ENCODE results near the gene UBE2G1.

The UBE2G1 gene

GRCh38 chr17:4334332-4334731 is 32.1 kb downstream of the UBE2G1 start:
- DNase-seq (ENCODE audit: low read depth): no peak

GRCh38 chr17:4333041-4333440 is 33.4 kb downstream of the UBE2G1 start:
- DNase-seq (ENCODE audit: low read depth): no peak

GRCh38 chr17:4332296-4332970 is 34.0 kb downstream of the UBE2G1 start:
- no peak for DNase-seq (ENCODE audit: low read depth)

- DNase-seq (ENCODE audit: low read depth): no peak
Measured at GRCh38 chr17:4331614-4332013, 34.9 kb downstream of the UBE2G1 start.

GRCh38 chr17:4329838-4330237 is 36.6 kb downstream of the UBE2G1 start:
- no peak for DNase-seq (ENCODE audit: low read depth)

- no peak for DNase-seq (ENCODE audit: low read depth)
Measured at GRCh38 chr17:4327606-4328005, 38.9 kb downstream of the UBE2G1 start.

GRCh38 chr17:4326608-4327007 is 39.9 kb downstream of the UBE2G1 start:
- no peak for DNase-seq (ENCODE audit: low read depth)

- no peak for DNase-seq (ENCODE audit: low read depth)
Measured at GRCh38 chr17:4326112-4326511, 40.4 kb downstream of the UBE2G1 start.

GRCh38 chr17:4324463-4324862 is 42.0 kb downstream of the UBE2G1 start:
- DNase-seq (ENCODE audit: low read depth): no peak

- no peak for DNase-seq (ENCODE audit: low read depth)
Measured at GRCh38 chr17:4319221-4319620, 47.3 kb downstream of the UBE2G1 start.

- no peak for DNase-seq (ENCODE audit: low read depth)
Measured at GRCh38 chr17:4318596-4318995, 47.9 kb downstream of the UBE2G1 start.

GRCh38 chr17:4318186-4318585 is 48.3 kb downstream of the UBE2G1 start:
- DNase-seq (ENCODE audit: low read depth): no peak

GRCh38 chr17:4317610-4318009 is 48.9 kb downstream of the UBE2G1 start:
- DNase-seq (ENCODE audit: low read depth): no peak

- DNase-seq (ENCODE audit: low read depth): no peak
Measured at GRCh38 chr17:4316648-4317047, 49.8 kb downstream of the UBE2G1 start.

- DNase-seq (ENCODE audit: low read depth): no peak
Measured at GRCh38 chr17:4314618-4315017, 51.9 kb downstream of the UBE2G1 start.

- DNase-seq (ENCODE audit: low read depth): no peak
Measured at GRCh38 chr17:4314179-4314578, 52.3 kb downstream of the UBE2G1 start.

GRCh38 chr17:4313221-4314114 is 53.0 kb downstream of the UBE2G1 start:
- DNase-seq (ENCODE audit: low read depth): no peak

GRCh38 chr17:4310354-4311060 is 56.0 kb downstream of the UBE2G1 start:
- DNase-seq (ENCODE audit: low read depth): no peak

GRCh38 chr17:4309897-4310296 is 56.6 kb downstream of the UBE2G1 start:
- no peak for DNase-seq (ENCODE audit: low read depth)

GRCh38 chr17:4307179-4307930 is 59.1 kb downstream of the UBE2G1 start:
- DNase-seq (ENCODE audit: low read depth): no peak

GRCh38 chr17:4305224-4305623 is 61.3 kb downstream of the UBE2G1 start:
- DNase-seq (ENCODE audit: low read depth): no peak

GRCh38 chr17:4304417-4305027 is 62.0 kb downstream of the UBE2G1 start:
- no peak for DNase-seq (ENCODE audit: low read depth)

Measured in T-helper 22 cell (primary cell).